Stimulated activated CD4-positive, alpha-beta T cell treated with anti-CD3 and anti-CD28 coated beads, Interleukin-1b, Interleukin-23, amount 100 ng/mL, for 48 hours (primary cell): ENCODE data around the gene MRPL53.
"Not testable (repeated sequence)": the region's sequence is repeated elsewhere in the genome, so short reads cannot be mapped to it uniquely, and the experiment has no call there.

Experiments used
- DNase-seq: peaks from one replicate; pipeline ENCODE4 v3.0.0-alpha.2; 2020

MRPL53 gene

DNA sequence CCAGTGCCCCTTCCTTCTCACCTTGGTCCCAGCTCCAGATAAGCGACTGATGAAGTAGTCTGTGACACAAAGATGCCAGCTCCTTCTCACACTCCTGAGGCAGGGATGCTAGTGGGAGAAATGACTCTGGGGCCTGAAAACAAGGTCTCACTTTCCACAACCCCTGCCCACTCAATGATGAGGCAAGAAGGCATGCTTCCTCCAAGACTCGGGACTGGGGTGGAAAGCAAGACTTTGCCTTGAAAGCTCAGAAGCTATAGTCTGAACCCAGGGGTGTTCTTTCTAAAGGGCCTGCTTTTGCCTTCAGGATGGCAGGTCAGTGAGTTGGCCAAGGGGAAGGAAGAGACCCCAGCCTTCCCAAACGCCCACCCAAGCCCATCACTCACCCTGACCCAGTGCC, 9.0 kb upstream of the MRPL53 start:
- no peak for DNase-seq

DNA sequence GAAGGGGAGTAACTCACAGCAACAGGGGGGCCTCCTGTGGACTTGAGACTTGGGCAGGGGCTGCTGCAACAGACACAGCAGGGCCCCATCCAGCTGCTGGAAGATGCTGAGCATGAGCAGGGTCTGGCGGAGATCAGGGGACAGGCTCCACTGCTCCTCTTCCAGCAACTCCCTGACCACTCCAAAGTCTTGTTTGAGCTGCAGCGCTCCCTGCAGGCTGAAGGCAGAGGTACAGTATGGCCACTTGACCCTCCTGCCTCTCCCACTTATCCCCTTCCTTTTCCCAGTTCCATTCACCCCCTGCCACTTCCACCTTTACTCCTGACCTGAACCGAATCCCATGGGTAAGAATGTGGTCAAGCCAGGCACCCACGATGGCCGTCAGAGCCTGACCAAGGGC, 2.4 kb upstream of the MRPL53 start:
- no peak for DNase-seq

- no peak for DNase-seq
Measured at GRCh38 chr2:74474481-74474880, 2.0 kb upstream of the MRPL53 start.

GRCh38 chr2:74472945-74473258, 422 bp upstream of the MRPL53 start:
- DNase-seq = no peak

DNA sequence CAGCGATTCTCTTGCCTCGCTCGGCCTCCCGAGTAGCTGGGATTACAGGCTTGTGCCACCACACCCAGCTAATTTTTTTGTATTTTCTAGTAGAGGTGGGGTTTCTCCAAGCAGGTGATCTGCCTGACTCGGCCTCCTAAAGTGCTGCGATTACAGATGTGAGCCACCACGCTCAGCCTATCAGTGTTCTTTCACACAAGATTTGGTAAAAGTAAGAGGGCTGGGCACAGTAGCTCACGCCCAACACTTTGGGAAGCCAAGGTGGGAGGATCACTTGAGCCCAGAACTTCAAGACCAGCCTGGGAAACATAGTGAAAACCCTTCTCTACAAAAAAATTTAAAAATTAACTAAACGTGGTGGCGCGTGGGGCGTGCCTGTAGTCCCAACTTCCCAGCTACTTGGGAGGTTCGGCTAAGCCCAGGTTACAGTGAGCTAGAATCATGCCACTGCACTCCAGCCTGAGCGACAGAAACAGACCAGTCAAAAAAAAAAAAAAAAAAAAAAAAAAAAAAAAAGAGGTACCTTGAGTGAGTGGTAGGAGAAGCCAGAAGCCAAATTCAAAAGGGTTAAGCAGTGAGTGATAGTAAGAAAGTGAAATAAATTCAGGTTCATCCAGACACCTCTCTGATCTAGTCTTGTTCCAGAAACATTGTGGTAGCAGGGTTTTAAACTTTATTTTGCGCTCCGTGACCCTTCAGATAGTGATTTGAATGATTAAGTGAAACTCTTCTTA, 981 bp downstream of the MRPL53 start:
- DNase-seq = no peak

GRCh38 chr2:74470742-74471141, 1.7 kb downstream of the MRPL53 start:
- not testable (repeated sequence) for DNase-seq

DNA sequence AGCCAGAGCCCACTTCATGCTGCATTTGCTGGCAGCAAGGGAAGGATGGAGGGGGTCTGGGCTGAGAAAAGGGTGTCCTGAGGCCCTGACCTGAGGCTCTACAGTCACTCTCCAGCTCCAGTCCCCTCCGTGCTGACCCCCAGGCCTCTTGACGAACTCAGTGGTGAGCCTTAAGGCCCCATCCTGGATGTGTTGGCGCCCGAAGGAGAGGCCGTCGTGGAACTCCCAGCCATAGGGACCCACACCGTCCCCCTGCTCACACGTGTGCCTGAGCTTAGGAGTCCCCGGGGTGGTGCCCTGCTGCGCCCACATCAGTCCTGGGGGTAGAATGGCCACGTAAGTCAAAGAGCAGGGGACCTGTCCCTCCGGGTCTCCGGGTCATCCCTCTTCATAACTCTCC, 8.1 kb downstream of the MRPL53 start:
- DNase-seq = no peak

GRCh38 chr2:74462786-74463105, 9.7 kb downstream of the MRPL53 start:
- no peak for DNase-seq

DNA sequence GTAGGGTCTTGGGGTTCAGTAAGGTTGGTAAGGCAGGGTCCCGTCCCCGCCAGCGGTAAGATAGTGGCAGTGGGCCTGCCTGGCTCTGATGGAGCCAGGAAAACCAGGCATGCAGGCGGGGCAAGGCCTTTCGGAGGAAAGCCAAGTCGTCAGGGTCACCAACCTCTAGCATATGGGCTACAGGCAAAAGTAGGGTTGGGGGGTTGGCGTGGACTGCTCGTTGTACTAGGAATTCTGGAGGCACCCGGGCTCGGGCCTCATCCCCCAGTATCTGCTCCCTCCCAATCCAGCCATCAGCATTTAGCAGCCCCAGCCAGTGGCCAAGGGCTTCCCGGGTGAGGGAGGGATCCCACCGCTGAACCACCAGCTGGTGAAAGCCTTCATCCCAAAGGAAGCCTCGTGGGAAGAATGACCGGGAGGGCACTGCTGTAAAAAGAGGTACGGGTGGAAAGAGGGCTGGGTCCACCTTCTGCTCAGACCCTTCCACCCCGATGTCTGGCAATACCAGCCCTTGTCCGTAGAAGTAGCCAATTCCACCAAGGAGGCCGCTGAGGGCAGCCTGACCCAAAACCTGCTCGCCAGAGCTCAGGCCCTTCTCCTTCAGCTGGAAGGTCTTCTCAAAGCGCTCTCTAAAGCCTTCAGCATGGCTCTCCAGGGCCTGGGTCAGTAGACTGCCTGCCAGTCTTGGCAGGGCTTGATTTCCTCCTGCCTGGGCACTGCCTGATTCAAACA, 10.3 kb downstream of the MRPL53 start:
- no peak for DNase-seq

DNA sequence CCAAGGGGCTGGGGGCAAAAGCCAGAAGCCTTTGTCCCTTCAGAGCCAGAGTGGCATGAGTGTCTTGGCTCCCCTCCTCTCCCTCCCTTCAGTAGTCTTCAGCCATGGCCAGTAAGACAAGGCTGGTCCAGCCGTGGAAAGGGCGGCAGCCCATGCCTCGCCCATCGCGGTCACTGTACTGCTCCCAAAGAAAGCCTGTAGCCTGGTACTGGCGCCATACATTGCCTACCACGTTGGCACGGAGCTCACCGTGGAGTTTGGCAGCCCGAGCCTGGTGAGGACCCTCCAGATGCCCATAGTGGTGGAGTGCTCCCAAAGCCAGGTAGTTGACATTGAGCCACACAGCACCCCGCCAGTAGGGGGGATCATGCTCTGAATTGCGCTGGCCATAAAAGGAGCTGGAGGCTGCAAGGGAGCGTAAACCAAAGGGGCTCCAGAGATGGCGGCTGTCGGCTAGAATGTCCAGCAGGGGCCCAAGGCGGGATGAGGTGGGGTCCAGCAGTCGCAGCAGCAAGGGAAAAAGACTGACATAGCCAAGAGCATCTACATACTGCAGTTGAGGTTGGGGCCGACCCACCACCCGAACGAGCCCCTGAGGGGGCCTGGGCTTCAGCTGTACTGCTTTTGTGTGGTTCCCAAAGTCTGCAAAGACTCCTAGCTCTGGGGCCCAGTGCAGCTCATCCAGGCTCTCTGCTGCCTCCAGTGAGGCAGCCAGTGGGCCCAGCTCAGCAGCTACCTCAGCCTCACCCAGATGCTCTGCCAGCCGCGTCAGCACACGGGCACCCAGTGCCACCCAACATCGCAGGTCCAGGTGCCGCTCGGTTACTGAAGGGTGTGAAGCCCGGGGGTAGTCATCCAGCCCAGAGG, 11.1 kb downstream of the MRPL53 start:
- DNase-seq = no peak

- not testable (repeated sequence) for DNase-seq
Measured at GRCh38 chr2:74460187-74460586, 12.3 kb downstream of the MRPL53 start.

- DNase-seq = not testable (repeated sequence)
Measured at GRCh38 chr2:74459503-74460118, 12.9 kb downstream of the MRPL53 start.

DNA sequence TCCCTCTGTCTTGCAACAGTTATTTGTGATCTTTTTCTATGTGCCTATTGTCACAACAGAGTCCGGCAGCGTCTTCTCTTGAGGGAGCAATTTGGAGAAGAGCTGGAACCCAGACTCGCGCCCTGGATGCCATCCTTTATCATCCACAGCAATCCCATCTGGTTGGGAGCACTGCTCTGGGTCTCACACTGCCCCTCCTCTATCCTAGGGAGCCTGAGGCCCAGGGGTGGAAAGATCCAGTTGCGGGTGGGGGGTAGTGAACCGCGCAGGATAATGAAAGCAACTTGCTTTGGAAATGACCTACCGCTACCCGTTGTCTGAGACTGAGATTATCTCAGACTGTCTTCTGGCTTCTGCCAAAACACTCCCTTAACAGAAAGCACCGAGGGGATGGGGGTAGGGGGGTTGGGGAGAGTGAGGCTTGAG, 13.5 kb downstream of the MRPL53 start:
- DNase-seq = no peak

GRCh38 chr2:74458132-74458937, 14.1 kb downstream of the MRPL53 start, which contains the start of gene WBP1:
Gene WBP1, plus strand, starts transcription at chr2:74458438. Its CDS starts 165 bp downstream, at chr2:74458603.
- DNase-seq = peak; percentile 100

- DNase-seq = peak; percentile 82
Measured at GRCh38 chr2:74457549-74458131, 14.8 kb downstream of the MRPL53 start.

DNA sequence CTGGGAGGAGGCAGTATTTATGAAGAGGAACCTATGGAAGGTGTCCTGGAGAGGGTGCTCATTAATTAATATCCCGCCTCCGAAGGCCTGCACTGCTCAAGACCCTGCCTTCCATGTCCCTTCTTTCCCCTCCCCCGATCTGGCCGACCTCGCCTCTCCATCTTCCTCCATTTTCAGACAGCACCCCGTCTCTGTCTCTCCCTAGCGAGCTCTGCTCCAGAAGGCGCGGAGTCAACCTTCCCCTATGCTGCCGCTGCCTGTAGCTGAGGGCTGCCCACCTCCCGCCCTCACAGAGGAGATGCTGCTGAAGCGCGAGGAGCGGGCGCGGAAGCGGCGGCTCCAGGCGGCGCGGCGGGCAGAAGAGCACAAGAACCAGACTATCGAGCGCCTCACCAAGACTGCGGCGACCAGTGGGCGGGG, 15.3 kb downstream of the MRPL53 start:
- no peak for DNase-seq

- peak; percentile 98 for DNase-seq
Measured at GRCh38 chr2:74454654-74455511, 17.6 kb downstream of the MRPL53 start, which contains the start of gene INO80B. Gene INO80B, plus strand, starts transcription at chr2:74455087. Its CDS starts 30 bp downstream, at chr2:74455117.

DNA sequence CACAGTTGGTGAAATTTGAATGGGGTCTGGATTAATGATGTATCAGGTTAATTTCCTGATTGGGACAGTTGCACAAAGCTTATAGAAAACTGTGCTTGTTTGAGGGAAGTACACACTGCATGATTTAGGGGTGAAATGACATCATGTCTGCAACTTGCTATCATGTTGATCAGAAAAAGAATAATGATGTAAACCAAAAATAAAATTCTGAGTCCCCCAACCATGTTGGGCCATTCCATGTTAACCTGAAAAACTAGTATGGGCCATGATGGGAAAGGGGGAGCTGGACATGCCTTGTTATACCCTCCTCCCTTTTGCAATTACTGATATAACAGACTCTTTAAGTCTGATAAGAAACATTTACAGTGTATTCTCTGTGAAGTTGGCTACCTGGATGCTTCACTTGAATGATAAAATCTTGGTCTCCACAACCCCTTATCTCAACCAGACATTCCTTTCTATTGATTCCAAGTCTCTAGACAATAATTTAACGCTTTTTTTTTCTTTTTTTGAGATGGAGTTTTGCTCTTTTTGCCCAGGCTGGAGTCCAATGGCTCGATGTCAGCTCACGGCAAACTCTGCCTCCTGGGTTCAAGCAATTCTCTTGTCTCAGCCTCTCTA, 21.8 kb downstream of the MRPL53 start:
- DNase-seq = no peak

DNA sequence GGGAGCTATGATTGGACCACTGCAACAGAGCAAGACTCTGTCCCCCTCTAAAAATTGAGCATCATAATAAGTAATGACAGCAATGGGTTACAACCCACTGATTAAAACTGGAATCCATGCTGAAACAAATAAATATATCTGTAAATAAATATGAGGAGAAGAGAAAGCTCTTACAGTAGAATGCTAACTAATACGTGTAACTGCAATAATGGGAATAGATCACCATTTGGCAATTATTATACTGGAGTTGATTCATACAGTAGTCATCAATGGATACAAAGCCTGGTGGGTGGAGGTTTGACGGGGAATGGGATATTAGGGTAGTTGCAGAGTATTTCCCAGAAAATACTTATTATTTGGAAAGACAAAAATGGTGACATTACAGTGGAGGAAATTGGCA, 23.7 kb downstream of the MRPL53 start:
- DNase-seq = no peak
